MM.1S (cell line): ENCODE measurements around the gene TJP1.
"Not testable (repeated sequence)": the region's sequence is repeated elsewhere in the genome, so short reads cannot be mapped to it uniquely, and the experiment has no call there.

Source experiments
- DNase-seq: peaks from one replicate; pipeline ENCODE4 v3.0.0-alpha.2; 2015
- H2AFZ ChIP-seq: fragments of 300-600 bp; sonication (generic); 2 replicates; pipeline ENCODE4 v1.6.0; 2016; ENCODE audit warnings: antibody characterized with exemption, low read length
- H3F3A ChIP-seq: fragments of 300-600 bp; sonication (generic); 2 replicates; pipeline ENCODE4 v1.6.1; 2016; ENCODE audit warnings: mild to moderate bottlenecking, antibody characterized with exemption, low read length, moderate library complexity, mixed read lengths; ENCODE audit not compliant: insufficient read depth
- H3K27ac ChIP-seq: fragments of 300-600 bp; sonication (generic); 2 replicates; pipeline ENCODE4 v1.5.1; 2016; ENCODE audit warnings: mild to moderate bottlenecking, low read length
- H3K27me3 ChIP-seq: fragments of 300-600 bp; sonication (generic); replicated peaks from 2 replicates; pipeline ENCODE4 v1.6.0; 2016; ENCODE audit warnings: low read length; ENCODE audit not compliant: insufficient read depth
- H3K36me3 ChIP-seq: fragments of 300-600 bp; sonication (generic); replicated peaks from 2 replicates; pipeline ENCODE4 v1.6.1; 2016; ENCODE audit warnings: mild to moderate bottlenecking, low read length, mixed read lengths; ENCODE audit not compliant: insufficient read depth
- H3K4me1 ChIP-seq: fragments of 300-600 bp; sonication (generic); 2 replicates; pipeline ENCODE4 v1.6.1; 2016; ENCODE audit warnings: low read length, mixed read lengths
- H3K4me2 ChIP-seq: fragments of 300-600 bp; sonication (generic); 2 replicates; pipeline ENCODE4 v1.6.0; 2016; ENCODE audit warnings: low read depth, low read length
- H3K4me3 ChIP-seq: fragments of 300-600 bp; sonication (generic); 2 replicates; pipeline ENCODE4 v1.5.1; 2016; ENCODE audit warnings: low read length, mixed read lengths
- H3K79me2 ChIP-seq: fragments of 300-600 bp; sonication (generic); 2 replicates; pipeline ENCODE4 v1.6.1; 2016; ENCODE audit warnings: mixed run types, low read length, mixed read lengths
- H3K9ac ChIP-seq: fragments of 300-600 bp; sonication (generic); 2 replicates; pipeline ENCODE4 v1.6.1; 2016; ENCODE audit warnings: low read length, mixed read lengths
- H3K9me2 ChIP-seq: fragments of 300-600 bp; sonication (generic); replicated peaks from 2 replicates; pipeline ENCODE4 v1.6.1; 2016; ENCODE audit warnings: mild to moderate bottlenecking, low read length, mixed read lengths; ENCODE audit not compliant: insufficient read depth
- H3K9me3 ChIP-seq: fragments of 300-600 bp; sonication (generic); replicated peaks from 2 replicates; pipeline ENCODE4 v1.6.1; 2016; ENCODE audit warnings: mild to moderate bottlenecking, low read length, mixed read lengths; ENCODE audit not compliant: insufficient read depth
- H4K20me1 ChIP-seq: fragments of 300-600 bp; sonication (generic); 2 replicates; pipeline ENCODE4 v1.6.1; 2016; ENCODE audit warnings: mild to moderate bottlenecking, low read length, moderate library complexity, mixed read lengths; ENCODE audit not compliant: insufficient read depth
- EZH2 ChIP-seq: fragments of 300-600 bp; sonication (generic); optimal IDR thresholded peaks from 2 replicates; pipeline ENCODE3; 2017; ENCODE audit warnings: low read depth, mild to moderate bottlenecking, antibody characterized with exemption, low read length, mixed read lengths
- EZH2phosphoT487 ChIP-seq: fragments of 300-600 bp; sonication (generic); IDR thresholded peaks from 2 replicates; pipeline ENCODE4 v1.6.1; 2018; ENCODE audit warnings: antibody characterized with exemption, low read length
- TF ChIP-seq, protein P1 (sequence below): fragments of 300-600 bp; sonication (generic); IDR thresholded peaks from 2 replicates; pipeline ENCODE4 v1.5.1; 2016; ENCODE audit warnings: antibody characterized with exemption, low read length, mixed read lengths

TJP1 gene

DNA sequence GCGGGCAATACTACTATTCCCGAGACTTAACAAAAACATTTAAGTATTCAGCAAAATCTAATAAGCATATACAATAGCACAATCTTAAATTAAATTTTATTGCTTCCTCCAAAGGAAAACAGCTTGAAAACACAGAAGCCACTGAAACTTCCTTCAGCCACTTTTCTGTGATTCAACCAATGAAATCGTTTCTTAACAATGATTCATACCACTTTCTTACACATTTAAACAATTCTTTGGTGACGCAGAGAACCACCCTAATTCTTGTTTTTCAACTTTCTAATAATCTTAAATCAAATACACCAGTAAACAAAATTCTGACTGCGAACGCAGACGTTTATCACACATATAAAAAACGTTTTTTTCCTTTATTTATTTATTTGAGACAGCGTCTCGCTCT is 4.1 kb downstream of the TJP1 start:
- Histone ChIP-seq H3F3A (peaks cover 11% of the 10 kb centered on the region), H2AFZ (no peak overlapping the region), H3K4me3 (no peak overlapping the region), H3K9ac (no peak overlapping the region), H3K9me2 (no peaks in the 10 kb centered on the region), H3K27ac (no peak overlapping the region), H3K36me3 (no peaks in the 10 kb centered on the region), H3K4me1 (peaks cover 4% of the 10 kb centered on the region; the same call in 1 of the 2 replicates), H4K20me1 (peaks cover 1% of the 10 kb centered on the region; the same call in 1 of the 2 replicates), H3K27me3 (peaks cover 28% of the 10 kb centered on the region), H3K79me2 (0 out of 2 replicates have a peak, but pooled peaks cover 3% of the 10 kb centered on the region), H3K9me3 (no peaks in the 10 kb centered on the region), H3K4me2 (no peak overlapping the region)
- no peak for TF ChIP-seq EZH2phosphoT487
- TF ChIP-seq, protein P1, sequence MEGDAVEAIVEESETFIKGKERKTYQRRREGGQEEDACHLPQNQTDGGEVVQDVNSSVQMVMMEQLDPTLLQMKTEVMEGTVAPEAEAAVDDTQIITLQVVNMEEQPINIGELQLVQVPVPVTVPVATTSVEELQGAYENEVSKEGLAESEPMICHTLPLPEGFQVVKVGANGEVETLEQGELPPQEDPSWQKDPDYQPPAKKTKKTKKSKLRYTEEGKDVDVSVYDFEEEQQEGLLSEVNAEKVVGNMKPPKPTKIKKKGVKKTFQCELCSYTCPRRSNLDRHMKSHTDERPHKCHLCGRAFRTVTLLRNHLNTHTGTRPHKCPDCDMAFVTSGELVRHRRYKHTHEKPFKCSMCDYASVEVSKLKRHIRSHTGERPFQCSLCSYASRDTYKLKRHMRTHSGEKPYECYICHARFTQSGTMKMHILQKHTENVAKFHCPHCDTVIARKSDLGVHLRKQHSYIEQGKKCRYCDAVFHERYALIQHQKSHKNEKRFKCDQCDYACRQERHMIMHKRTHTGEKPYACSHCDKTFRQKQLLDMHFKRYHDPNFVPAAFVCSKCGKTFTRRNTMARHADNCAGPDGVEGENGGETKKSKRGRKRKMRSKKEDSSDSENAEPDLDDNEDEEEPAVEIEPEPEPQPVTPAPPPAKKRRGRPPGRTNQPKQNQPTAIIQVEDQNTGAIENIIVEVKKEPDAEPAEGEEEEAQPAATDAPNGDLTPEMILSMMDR: no peak
- TF ChIP-seq EZH2: no peak
- DNase-seq: no peak

DNA sequence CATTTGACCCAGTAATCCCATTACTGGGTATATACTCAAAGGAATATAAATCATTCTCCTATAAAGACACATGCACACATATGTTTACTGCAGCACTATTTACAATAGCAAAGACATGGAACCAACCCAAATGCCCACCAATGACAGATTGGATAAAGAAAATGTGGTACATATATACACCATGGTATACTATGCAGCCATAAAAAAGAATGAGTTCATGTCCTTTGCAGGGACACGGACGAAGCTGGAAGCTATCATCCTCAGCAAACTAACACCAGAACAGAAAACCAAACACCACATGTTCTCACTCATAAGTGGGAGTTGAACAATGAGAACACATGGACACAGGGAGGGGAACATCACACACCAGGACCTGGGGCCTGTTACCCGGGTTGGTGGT is 4.8 kb downstream of the TJP1 start:
- not testable (repeated sequence) for H3K9me3 ChIP-seq, H3K27ac ChIP-seq, H3K4me2 ChIP-seq, DNase-seq, H3K4me3 ChIP-seq, H3K4me1 ChIP-seq, H3K9ac ChIP-seq, H3K36me3 ChIP-seq, H3K79me2 ChIP-seq, H4K20me1 ChIP-seq, H3F3A ChIP-seq, H2AFZ ChIP-seq, H3K9me2 ChIP-seq
- H3K27me3 ChIP-seq: peaks cover 21% of the 10 kb centered on the region

DNA sequence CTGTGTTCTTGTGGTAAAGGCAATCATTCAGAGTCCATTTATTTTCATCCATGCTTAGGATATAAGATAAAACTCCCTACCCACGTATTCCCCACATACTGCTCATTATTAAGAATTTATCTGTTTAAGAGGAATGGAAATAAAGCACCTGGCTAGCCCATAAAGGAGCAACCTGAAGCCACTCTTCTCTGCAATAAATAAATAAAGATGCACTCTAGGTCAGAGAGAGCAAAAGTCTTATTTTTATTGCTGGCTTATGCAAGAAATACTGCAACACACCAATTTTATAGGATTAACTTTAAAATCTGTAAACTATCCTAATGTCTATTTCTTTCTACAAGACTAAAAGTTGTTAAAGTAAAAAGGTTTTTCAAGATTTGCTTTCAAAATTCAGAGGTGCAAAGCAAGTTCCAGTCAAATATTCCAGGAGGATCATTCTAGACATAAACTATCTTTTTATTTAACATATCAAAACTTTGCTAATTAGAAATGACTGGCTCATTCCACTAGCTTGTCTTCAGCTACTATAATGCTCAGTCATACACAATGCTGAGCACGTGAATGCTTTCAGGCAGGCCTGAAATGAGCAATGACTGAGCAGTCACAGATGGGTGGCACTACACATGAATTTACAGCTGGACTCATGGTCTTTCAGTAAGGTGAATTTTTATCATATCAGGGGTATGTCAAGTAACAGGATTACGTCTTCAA is 7.1 kb downstream of the TJP1 start:
- H3K79me2 ChIP-seq: 0 out of 2 replicates have a peak, but pooled peaks cover 3% of the 10 kb centered on the region
- no peak overlapping the region for H3K27ac ChIP-seq

DNA sequence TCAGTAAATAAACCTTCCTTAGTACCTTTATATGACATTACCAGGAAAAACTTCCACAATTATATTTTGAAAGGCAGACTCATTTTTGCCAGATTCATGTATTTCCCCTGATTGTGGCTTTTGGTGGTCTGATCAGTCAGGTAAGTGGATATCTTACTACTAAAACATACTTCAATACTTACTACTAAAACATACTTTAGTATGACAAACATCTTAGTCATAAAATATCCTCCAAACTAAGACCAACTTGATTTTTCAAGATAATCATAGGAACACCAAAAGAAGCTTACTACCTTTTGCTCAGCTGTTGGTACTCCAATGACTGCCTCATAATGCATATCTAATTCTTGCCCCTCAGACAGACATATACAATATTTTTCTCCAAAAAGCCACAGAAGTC is 9.3 kb downstream of the TJP1 start:
- TF ChIP-seq, protein P1: no peak
- no peak for TF ChIP-seq EZH2phosphoT487
- Histone ChIP-seq H3K9ac (no peak overlapping the region), H3K36me3 (no peaks in the 10 kb centered on the region), H2AFZ (no peak overlapping the region), H3K79me2 (0 out of 2 replicates have a peak, but pooled peaks cover 1% of the 10 kb centered on the region), H3K4me3 (no peak overlapping the region), H3K4me2 (no peak overlapping the region), H3K27me3 (no peaks in the 10 kb centered on the region), H3F3A (no peaks in the 10 kb centered on the region), H3K9me2 (no peaks in the 10 kb centered on the region), H4K20me1 (no peaks in the 10 kb centered on the region), H3K9me3 (no peaks in the 10 kb centered on the region), H3K27ac (no peak overlapping the region), H3K4me1 (no peaks in the 10 kb centered on the region)
- DNase-seq: no peak

More for the DNA sequence above, 7.1 kb downstream of the TJP1 start:
- Histone ChIP-seq H4K20me1 (no peaks in the 10 kb centered on the region), H3K4me1 (no peaks in the 10 kb centered on the region), H3F3A (no peaks in the 10 kb centered on the region), H3K9me3 (no peaks in the 10 kb centered on the region), H3K9me2 (no peaks in the 10 kb centered on the region), H3K36me3 (no peaks in the 10 kb centered on the region), H3K27me3 (peaks cover 9% of the 10 kb centered on the region), H2AFZ (no peak overlapping the region), H3K4me2 (no peak overlapping the region), H3K4me3 (no peak overlapping the region), H3K9ac (no peak overlapping the region)
- TF ChIP-seq EZH2 (no peak), EZH2phosphoT487 (no peak)
- TF ChIP-seq, protein P1: no peak
- no peak for DNase-seq
